Inflammatory macrophage treated with lipopolysaccharide for 4 hours (primary cell): ENCODE results near the gene TRNAU1AP.
"Not testable (repeated sequence)": the region's sequence is repeated elsewhere in the genome, so short reads cannot be mapped to it uniquely, and the experiment has no call there.

Experiments used
- DNase-seq: peaks from one replicate; pipeline ENCODE4 v3.0.0-alpha.2; 2020

TRNAU1AP gene

DNA sequence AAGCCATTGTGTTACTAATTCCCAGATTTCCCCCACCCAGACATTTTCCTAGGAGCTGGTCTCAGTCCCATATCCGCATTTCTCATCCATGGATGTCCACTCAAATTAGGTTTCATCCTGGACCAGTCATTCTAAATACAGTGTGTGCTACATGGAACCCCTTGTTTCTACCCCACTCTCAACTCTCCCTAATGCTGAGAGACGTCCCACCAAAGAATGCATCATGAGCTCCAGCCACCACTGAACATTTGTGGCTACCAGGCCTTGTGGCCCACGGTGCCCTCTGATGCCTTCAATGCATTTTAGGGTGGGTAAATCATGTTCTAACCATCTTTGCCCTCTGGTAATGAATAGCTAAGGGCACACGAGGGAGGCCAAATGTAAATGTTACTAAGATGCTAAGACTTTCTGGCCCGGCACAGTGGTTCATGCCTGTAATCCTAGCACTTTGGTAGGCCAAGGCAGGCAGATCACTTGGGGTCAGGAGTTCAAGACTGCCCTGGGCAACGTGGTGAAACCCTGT, 25.9 kb downstream of the TRNAU1AP start:
- DNase-seq, result no peak

DNA sequence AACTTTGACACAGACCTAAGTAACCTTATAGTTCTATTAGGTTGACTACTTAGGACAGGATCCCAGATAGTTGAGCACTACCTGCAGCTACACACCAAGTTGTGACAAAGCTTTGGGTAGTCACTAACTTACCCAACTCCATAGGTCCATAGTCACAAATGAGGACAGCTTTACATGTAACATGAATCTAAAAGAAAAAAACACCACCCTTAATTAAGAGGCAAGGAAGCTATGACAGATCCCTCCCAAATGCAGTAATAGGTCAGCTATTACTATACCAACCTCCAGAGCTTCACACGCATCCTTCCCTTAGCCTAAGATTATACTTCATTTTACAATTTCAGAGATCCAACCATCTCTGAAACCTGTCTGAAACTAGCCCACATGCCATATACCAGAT, 26.5 kb downstream of the TRNAU1AP start:
- DNase-seq, result no peak

DNA sequence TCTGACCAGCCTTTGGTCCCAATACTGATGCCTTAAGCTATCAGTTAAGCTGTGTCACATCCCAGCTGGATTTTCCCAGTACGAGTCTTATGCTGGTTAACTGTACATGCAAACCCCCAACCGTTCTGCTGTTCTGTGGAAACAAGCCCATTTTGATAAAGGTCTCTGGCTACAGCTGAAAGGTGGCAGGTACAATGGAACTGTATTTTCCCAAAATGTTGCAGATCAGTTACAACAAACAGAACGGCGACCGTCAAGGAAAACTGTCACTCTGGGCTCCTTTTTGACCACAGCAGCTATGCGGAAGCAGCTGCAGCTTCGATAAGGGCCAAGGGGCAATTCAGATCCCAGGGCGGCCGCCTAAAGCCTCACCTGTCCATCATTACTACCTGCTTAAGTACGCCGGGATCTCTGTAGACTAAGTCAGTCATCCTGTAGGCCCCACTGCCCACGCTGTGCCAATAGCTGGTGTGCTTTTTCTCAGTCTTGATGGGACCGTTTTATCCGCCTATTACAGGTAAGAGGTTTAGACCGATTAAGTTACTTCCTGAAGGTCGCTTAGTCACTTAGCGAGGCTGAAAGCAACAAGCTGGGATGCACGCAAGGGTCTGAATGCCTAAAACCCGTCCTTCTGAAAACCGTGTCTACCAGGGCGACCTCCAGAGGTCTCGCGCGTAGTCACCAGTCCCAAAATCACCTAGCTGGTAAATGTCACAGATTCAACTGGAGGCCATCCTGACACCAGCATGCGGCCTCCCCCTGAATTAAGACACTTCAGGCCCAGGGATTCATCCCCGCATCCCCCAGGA, 28.0 kb downstream of the TRNAU1AP start:
- peak; percentile 19 for DNase-seq

DNA sequence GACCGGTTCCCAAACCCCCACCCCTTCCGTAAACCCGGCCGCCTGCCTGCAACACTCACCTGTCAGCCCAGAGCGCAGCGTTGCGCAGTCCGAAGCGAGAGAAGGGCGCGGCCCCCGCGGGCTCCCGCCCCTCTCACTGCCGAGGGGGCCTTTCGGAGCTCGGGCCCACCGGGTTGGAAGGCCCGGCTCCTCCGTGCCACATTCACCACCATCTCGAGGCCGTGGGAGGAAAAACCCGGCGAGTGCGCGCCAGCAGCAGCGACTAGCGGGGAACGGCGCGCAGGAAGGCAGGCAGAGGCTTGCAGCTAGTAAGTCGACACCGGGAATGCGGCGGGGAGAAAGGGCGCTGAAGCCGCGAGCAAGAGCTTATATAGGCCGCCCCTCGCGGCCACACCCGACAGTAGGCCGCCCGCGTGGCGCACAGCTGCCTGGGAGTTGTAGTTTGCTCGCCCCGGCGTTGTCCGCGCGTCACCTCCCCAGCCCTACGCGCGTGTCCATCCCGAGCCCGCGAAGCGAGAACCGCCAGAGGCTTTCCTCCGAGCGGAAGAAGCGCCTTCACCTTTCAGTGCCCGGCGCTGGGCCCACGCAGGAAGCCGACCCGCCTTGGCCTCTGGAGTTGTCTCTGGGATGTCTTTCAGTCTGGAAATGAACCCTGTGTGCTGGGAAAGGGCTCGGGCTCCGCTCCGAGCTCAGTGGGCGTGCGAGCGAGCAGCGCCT, 28.8 kb downstream of the TRNAU1AP start:
- DNase-seq, result peak; percentile 96

DNA sequence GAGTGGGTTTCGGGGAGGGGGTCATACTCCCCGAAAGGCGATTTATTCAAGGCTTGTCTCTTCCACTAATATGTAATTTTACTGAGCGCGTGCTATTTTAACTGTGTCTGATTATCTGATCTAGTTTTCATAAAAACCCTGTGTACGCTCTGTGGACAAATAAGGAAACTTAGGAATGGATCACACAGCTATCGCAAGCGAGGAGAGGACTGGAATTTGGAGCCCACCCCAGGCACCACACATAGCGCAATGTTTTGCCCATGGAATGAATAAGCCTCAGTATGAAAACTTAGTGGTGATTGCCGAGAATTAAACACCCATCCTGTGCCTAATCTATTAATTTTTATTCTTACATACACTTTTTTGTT, 29.3 kb downstream of the TRNAU1AP start:
- DNase-seq, result no peak

DNA sequence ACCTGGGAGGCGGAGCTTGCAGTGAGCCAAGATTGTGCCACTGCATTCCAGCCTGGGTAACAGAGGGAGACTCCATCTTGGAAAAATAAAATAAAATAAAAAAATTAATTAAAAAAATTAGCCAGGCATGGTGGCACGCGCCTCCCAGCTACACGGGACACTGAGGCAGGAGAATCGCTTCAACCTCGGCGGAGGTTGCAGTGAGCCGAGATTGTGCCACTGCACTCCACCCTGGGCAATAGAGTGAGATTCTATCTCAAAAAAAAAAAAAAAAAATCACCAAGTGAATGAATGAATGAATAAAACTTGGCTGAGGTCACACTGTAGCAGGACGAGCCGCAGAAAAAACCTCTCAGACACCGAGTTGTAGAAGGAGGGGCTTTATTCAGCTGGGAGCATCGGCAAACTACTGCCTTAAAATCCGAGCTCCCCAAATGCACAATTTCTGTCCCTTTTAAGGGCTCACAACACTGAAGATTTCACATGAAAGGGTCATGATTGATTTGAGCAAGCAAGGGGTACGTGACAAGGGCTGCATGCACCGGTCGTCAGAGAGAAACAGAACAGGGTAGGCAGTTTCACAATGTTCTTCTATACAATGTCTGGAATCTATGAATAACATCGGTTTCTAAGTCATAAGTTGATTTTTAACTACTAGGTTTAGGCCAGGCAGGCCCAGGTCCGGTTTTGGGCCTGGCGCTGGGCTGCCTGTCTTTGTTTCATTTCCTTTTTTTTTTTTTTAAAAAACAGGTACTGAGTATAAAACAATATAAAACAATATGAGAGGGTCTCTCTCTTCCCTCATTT, 33.9 kb downstream of the TRNAU1AP start:
- DNase-seq, result not testable (repeated sequence)

DNA sequence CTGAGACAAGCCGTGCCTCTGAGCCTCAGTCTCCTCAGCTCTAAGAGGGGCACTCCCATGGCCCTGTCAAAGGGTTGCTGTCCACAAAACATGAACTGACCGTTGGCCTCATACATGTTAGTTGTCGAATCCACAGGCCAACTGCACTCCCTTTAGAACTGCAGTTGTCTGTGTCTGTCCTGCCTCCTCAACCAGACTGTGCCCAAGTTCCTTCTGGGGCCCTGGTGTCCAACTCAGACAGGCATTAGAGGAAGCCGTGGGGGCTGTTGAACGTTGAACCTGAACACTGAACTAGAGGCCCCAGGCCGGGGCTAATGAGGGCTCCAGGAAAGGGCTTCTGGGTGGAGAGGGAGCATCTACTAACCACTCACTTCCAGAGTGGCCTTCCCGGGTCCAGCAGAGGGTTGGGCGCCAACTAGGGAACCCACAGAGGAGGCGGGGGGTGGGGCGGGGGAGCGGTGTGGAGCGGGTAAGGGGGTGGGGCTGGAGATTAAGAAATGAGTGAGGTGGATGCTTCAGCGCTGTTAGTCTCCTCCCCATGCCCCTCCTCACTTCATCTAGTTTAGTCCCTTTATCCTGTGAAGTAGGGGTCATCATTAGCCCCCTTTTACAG, 38.9 kb downstream of the TRNAU1AP start, which contains the start of gene RAB42:
RAB42 (plus strand) TSS at position 558 of the 613 bp plus-strand sequence. CDS start 247 bp downstream, outside the sequence.
- peak; percentile 37 for DNase-seq

DNA sequence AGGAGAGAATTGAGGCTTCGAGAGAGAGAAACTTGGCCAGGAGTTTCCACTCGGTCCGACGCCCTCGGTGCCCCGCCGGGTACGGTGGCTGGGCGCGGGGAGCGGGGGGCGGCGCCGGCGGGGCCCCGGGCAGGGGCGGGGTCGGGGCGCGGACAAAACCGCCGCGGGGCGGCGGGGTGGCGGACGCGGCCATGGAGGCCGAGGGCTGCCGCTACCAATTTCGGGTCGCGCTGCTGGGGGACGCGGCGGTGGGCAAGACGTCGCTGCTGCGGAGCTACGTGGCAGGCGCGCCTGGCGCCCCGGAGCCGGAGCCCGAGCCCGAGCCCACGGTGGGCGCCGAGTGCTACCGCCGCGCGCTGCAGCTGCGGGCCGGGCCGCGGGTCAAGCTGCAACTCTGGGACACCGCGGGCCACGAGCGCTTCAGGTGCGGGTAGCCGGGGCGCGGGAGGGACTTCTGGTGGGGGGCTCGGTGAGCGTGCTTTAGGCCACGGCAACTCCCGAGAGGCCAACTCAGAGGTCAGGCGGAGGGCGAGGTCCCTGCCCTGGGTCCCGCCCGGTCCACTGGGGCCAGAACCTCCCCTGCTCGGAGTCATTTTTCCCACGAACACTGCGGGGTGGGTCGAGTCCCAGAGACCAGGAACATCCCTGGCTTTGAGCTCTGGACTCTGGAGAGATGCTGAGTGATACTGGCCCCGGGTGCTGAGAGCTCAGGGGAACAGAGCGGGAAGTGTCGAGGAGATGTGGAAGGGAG, 39.6 kb downstream of the TRNAU1AP start:
- DNase-seq, result no peak

DNA sequence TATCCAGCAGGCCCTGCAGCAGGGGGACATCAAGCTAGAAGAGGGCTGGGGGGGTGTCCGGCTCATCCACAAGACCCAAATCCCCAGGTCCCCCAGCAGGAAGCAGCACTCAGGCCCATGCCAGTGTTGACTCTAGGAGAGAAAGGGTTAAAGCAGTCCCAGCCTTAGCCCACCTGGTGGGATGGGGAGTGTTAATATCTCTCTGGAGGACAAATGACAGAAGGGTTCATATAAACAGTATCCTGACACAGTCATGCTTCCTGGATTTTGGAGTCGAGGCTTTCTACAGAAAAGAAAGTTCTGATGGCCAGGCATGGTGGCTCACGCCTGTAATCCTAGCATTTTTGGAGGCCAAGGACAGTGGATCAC, 41.1 kb downstream of the TRNAU1AP start:
- DNase-seq, result not testable (repeated sequence)

DNA sequence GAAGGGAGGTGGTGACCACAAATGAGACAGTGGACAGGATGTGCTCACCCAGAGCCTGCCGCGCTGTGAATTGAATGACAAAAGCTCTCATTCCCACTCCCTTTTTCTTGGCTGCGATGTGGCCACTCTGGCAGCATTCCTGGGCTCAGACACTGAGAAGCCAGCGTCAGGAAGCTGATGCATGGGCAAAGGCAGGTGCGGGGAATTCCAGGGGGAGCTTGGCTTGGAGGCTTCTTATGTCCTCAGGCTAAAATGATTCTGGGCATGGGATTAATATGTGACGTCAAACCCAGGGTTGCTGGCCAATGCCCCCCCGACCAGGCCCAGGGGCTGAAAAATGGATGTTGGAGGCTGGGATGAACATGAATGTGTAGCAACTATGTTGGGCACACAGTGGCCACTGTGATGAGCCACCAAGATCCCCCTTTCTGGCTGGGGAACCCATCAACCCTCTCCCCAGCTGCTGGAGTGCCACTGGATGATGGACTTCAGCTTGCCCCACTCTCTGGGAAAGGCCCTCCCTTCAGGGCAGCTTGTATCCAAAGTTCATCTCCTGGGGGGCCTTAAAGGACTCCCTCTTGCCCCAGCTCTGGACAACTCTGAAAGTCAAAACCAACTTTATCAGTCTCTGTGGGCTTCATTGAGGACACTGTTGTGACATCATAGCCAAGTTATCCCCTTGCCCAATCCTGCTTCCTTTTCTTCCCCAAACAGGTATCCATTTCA, 42.0 kb downstream of the TRNAU1AP start:
- DNase-seq, result not testable (repeated sequence)

DNA sequence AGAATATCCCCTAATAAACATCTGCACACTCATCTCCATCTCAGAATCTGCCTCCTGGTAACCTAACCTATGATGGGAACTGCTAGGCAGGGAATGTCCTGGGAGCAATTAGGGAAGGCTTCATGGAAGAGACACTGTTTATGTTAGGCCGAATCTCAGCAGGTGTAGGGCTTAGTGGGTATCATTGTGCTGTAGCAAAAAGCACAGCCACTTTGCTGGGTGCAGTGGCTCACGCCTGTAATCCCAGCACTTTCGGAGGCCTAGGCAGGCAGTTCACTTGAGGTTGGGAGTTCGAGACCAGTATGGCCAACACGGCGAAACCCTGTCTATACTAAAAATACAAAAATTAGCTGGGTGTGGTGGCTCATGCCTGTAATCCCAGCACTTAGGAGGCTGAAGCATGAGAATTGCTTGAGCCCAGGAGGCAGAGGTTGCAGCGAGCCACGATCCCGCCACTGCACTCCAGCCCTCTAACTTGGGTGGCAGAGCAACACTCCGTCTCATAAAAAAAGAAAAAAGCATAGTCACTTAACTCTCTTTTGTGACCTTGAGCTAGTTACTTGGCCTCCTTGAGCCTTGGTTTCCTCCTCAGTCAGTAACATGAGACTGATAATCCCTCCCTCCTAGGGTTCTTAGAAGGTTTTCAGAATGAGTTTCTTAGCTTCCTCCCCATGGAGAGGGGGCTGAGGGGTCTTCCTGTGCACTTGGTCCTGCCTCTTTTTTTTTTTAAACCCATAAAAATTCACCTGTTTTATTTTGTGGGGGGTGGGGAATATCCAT, 42.7 kb downstream of the TRNAU1AP start:
- no peak for DNase-seq

DNA sequence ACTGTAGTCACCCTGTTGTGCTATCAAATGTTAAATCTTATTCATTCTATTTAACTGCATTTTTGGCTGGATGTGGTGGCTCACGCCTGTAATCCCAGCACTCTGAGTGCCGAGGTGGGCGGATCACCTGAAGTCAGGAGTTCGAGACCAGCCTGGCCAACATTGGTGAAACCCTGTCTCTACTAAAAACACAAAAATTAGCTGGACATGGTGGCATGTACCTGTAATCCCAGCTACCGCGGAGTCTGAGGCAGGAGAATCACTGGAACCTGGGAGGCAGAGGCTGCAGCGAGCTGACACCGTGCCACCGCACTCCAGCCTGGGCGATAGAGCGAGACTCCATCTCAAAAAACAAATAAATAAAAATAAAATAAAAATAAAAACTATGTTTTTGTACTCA, 43.4 kb downstream of the TRNAU1AP start:
- DNase-seq, result not testable (repeated sequence)

DNA sequence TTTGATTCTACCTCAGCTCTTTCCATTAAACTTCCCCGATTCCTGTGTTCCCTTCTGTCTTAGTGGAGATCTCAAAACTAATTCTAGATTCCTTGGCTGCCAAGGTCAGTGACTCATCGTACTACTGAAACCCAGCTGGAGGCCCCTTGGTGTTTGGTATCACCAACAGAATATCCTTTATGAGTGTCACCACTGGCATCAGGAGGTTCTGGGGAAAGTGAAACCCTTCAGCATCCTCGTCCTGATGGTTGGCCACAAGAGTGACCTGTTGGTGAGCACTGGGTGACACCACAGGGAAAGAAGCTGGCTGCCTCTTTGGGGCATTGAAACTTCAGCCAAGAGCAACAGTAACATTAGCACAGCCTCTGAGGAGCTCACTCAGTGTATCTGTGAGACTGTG, 48.8 kb downstream of the TRNAU1AP start:
- DNase-seq, result no peak

DNA sequence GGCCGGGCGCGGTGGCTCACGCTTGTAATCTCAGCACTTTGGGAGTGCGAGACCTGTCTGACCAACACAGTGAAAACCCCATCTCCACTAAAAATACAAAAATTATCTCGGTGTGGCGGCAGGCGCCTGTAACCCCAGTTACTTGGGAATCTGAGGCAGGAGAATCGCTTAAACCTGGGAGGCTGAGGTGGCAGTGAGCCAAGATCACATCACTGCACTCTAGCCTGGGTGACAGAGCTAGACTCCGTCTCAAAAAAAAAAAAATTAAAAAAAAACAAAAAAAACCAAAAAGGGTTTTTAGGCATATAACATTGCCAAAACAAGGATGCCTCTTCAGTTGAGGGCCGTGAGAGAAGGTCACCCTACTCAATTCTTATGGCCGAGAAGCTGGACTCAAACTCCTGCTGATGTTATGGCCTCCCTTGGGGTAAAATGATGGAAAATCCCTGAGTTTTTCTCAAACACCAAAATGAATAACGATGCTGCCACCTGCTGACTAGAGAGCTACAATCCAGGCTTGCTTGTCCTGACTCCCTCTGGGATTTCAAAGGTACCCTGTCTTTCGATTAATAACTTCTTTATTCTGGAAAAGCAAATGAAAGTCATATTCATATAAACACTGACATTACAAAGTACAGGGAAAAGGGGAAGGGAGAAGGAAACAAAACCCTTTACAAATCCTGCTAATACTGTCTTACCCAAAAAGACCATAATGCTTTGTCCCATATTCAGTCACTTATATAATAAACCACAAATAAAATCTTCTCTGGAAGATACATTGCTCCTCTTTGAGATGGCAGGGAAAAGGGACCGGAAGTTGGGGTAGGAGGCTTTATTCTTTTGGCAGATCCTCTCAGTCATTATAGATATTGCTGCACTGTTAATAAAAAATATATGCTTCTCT, 49.9 kb downstream of the TRNAU1AP start:
- peak; percentile 76 for DNase-seq

DNA sequence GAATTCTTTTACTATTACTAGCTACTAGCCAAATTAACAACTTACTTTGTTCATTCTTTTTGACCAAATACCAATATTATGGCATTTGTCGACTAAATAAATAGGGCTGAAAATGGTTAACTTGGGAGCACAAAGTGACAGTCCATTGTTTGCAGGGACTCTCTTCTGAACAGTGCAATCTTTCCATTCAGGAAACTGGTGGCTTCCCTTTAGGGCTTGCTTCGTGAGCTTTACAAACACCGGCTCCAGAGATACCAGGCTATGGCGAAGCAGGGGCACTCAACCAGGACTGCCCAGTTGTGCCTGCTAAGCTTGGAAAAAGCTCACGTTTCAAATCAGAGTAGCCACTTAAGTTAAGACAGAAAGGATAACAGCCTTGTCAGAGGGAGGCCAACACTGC, 51.5 kb downstream of the TRNAU1AP start:
- no peak for DNase-seq

DNA sequence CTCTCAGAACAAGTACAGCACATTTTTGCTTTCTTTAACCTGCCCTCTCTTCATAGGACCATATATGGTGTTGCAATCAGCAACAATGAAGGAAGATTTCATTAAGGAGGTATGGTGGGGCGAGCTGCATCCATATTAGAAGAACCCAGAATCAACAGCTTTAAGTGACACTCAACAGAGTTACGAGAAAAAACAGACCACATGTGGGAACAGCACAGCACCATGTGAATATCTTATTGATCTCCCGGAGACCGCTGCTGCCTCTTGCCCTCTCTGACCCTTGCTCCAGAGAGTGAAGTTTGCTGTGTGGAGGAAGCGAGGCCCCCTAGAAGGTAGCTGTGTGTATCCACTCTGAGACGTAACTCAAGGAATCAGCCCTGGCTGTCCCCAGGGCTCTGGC, 52.1 kb downstream of the TRNAU1AP start:
- DNase-seq, result no peak

DNA sequence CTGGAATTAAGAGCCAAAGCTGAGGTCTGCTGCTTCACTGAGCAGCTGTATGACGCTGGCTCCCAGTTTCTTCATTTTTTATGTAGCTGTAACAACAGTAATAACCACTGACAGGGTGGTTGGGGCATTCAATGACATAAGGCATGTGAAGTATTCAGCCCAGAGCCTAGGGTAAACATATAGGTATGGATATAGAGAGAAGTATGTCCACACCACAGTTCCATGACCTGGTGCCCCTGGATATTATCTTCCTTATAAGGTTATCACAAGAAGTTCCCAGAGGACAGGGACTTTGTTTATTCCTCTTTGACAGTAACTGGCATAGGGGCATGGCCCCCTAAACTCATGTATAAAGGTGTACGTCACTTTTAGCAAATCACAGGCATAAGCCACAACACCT, 53.9 kb downstream of the TRNAU1AP start:
- no peak for DNase-seq

DNA sequence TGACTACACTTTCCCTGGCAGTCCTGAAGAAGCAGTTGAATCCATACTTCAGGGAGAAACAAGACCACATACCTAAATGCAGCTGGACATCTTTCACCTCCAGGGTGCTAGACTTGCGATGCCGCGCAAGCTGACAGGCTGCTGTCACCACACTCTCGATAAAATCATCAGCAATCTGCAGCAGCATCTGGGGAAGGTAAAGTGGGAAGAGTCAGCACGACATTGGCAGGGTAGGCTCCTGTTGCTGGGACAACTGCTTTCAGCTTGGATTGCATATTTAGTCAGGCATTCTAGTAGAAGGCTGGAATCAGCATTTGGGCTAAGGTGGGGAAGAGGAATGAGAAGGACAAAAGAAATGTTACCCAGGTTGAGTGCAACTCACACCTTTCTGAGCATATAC, 60.3 kb downstream of the TRNAU1AP start:
- no peak for DNase-seq
